Right lobe of liver (tissue), 6 donors: ENCODE results near the gene ADARB2. TPM values are rescaled to one million over a fixed set of nuclear protein-coding genes. Genes with fewer than 3 reads are reported as not detected.
A peak's percentile ranks its signal among the peaks of the same experiment; 100 is the strongest.
"Not testable (repeated sequence)": the region's sequence is repeated elsewhere in the genome, so short reads cannot be mapped to it uniquely, and the experiment has no call there.

Source experiments
- ATAC-seq, 4 donors: fragments of 200-7000 bp; cut with Tn5 transposase; one replicate each; pipeline ENCODE4 v1.9.1; 2020; ENCODE audit warnings: mild to moderate bottlenecking in 4 of 4, moderate library complexity in 4 of 4
- DNase-seq, 3 donors: peaks; one replicate each; pipeline ENCODE4 v3.0.0-alpha.2; 2020
- H3K27ac ChIP-seq, 3 donors: fragments of 200-600 bp; one replicate each; pipeline ENCODE4 v1.8.0; 2022
- H3K27me3 ChIP-seq, 2 donors: fragments of 200-600 bp; one replicate each; pipeline ENCODE4 v1.8.0; 2022
- H3K36me3 ChIP-seq, 4 donors: fragments of 200-600 bp; sonication (generic) in 1 of 4; one replicate each; pipeline versions ENCODE4 v1.5.1 to v1.8.0; 2017 to 2022; ENCODE audit warnings: control low read depth in 1 of 4
- H3K4me1 ChIP-seq, 4 donors: fragments of 200-600 bp; sonication (generic) in 1 of 4; one replicate each; pipeline versions ENCODE4 v1.5.1 to v1.8.0; 2017 to 2022; ENCODE audit warnings: control low read depth in 1 of 4
- H3K4me3 ChIP-seq, 3 donors: fragments of 200-600 bp; one replicate each; pipeline ENCODE4 v1.8.0; 2022
- H3K9me3 ChIP-seq, 4 donors: fragments of 200-600 bp; sonication (generic) in 1 of 4; one replicate each; pipeline versions ENCODE4 v1.5.1 to v1.8.0; 2017 to 2022; ENCODE audit warnings: control low read depth in 1 of 4
- CTCF ChIP-seq, 4 donors: fragments of 200-600 bp in 3 of 4; fragments of 450-650 bp in 1 of 4; IDR thresholded peaks; one replicate each; pipeline versions ENCODE4 v1.5.1 to v1.8.0; 2016 to 2022; ENCODE audit warnings: antibody characterized with exemption in 4 of 4, mild to moderate bottlenecking in 2 of 4
- POLR2A ChIP-seq: fragments of 450-650 bp; IDR thresholded peaks from one replicate; pipeline ENCODE4 v1.6.1; 2017; ENCODE audit warnings: antibody characterized with exemption, mild to moderate bottlenecking
- WGBS: methylation state at CpG from one replicate; pipeline ENCODE4 v1.1.6; 2018; ENCODE audit warnings: low coverage, low lambda C conversion rate; ENCODE audit not compliant: insufficient coverage; ENCODE audit errors: missing lambda C conversion rate; 5-methylcytosine and 5-hydroxymethylcytosine counted together
- intact Hi-C, 2 donors: fragments of 100-400 bp; cut with DNase I; formaldehyde crosslinking; loops; one replicate each; pipeline versions ENCODE4 v1.11.2 to v1.14.1; 2022
- total RNA-seq, 6 experiments: library from RNA; depleted of rRNA in 2 of 6; stranded (reverse); fragments of >200 nt in 2 of 6; fragmentation: NEBNext Ultra II Directional in 3 of 6; extraction: Animal tissue kit (Norgen Biotek cat#: 25700) in 3 of 6; gene quantifications; one replicate each; pipeline versions ENCODE4 v1.1.0 to v1.2.4, GENCODE V29; 2016 to 2023
- donor health status: DM: no; HTN: yes; CAD: no.
- donor health status: DM: no; HTN: no; CAD: no.
- donor health status: DM: no; HTN: no; CAD: no.
- donor health status: DM: no; HTN: yes; CAD: no.
- donor health status: DM: no; HTN: yes; CAD: no.

Gene ADARB2
- total RNA-seq, 6 experiments from 2014 or later: 0.07 to 0.68 (median 0.42) TPM

GRCh38 chr10:1778375-1778969, 41.1 kb upstream of the ADARB2 start:
- no peak overlapping the region for H3K4me3 ChIP-seq
- H3K27me3 ChIP-seq: no peaks in the 10 kb centered on the region
- no peaks in the 10 kb centered on the region for H3K4me1 ChIP-seq
- WGBS: 64% methylated on average over 6 of the region's 11 CpGs
- no peaks in the 10 kb centered on the region for H3K9me3 ChIP-seq
- TF ChIP-seq POLR2A: no peak
- no peak for TF ChIP-seq CTCF (IDR thresholded peaks at IDR 0.05)
- DNase-seq (no peak), ATAC-seq (no peak)
- H3K27ac ChIP-seq: no peak overlapping the region
- H3K36me3 ChIP-seq: no peaks in the 10 kb centered on the region
- intact Hi-C loops: no loop called here

GRCh38 chr10:1776127-1776662, 38.9 kb upstream of the ADARB2 start:
- H3K36me3 ChIP-seq: no peaks in the 10 kb centered on the region
- intact Hi-C loops: no loop called here
- H3K9me3 ChIP-seq: no peaks in the 10 kb centered on the region
- H3K27ac ChIP-seq: no peak overlapping the region
- no peak for TF ChIP-seq CTCF (IDR thresholded peaks at IDR 0.05)
- no peak for TF ChIP-seq POLR2A
- no peak overlapping the region for H3K4me3 ChIP-seq
- ATAC-seq: no peak
- no peak for DNase-seq
- H3K4me1 ChIP-seq: no peaks in the 10 kb centered on the region
- no peaks in the 10 kb centered on the region for H3K27me3 ChIP-seq
- 67% methylated on average over 3 of the region's 14 CpGs for WGBS

DNA sequence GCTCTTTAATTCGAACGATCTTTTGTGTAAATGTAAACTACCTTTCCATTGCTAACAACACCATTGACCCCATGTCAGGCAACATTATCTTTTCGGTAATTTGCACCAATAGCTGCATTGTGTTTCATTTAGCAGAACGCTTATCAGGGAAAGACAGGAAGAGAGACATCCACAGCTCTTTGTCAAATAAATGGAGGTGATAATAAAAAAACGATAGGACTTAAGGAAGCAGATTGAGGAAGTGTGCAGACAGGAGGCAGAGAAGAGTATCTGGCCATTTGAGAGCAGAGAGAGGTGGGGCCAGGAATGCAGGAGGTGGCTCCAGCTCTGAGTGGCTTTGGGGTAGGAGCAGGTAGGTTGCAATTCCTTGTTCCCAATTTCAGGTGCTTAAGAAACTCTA, 37.5 kb upstream of the ADARB2 start:
- 18% methylated on average over 5 of the region's 5 CpGs for WGBS
- intact Hi-C loops: no loop called here
- Histone ChIP-seq H3K9me3 (no peaks in the 10 kb centered on the region), H3K27me3 (no peaks in the 10 kb centered on the region), H3K27ac (no peak overlapping the region), H3K4me1 (no peaks in the 10 kb centered on the region), H3K36me3 (no peaks in the 10 kb centered on the region), H3K4me3 (no peak overlapping the region)
- ATAC-seq: no peak
- no peak for TF ChIP-seq CTCF (IDR thresholded peaks at IDR 0.05)
- no peak for TF ChIP-seq POLR2A
- DNase-seq: no peak

GRCh38 chr10:1773204-1773603, 35.9 kb upstream of the ADARB2 start:
- H3K36me3 ChIP-seq, H3K4me3 ChIP-seq, DNase-seq, H3K27ac ChIP-seq, H3K9me3 ChIP-seq, H3K4me1 ChIP-seq, ATAC-seq, H3K27me3 ChIP-seq, intact Hi-C loops: not testable (repeated sequence)
- WGBS: 74% methylated on average over 6 of the region's 23 CpGs

- WGBS: 40% methylated on average over 1 of the region's 10 CpGs
- no peak overlapping the region for H3K27ac ChIP-seq
- intact Hi-C loops: no loop called here
- ATAC-seq (peak in 1 of 4 donors; percentile 44), DNase-seq (no peak)
- H3K9me3 ChIP-seq: no peaks in the 10 kb centered on the region
- H3K36me3 ChIP-seq: no peaks in the 10 kb centered on the region
- H3K4me1 ChIP-seq: no peaks in the 10 kb centered on the region
- TF ChIP-seq POLR2A: no peak
- TF ChIP-seq CTCF (IDR thresholded peaks at IDR 0.05): no peak
- H3K27me3 ChIP-seq: no peaks in the 10 kb centered on the region
- no peak overlapping the region for H3K4me3 ChIP-seq
These were observed 28.7 kb upstream of the ADARB2 start for GRCh38 chr10:1766049-1766448.
